T-helper 2 cell treated with Interferon-gamma antibody and Interleukin-4, amounts not matched to agents 100 ng/mL and 5 ng/mL, for 36 hours (primary cell): ENCODE measurements around the gene WWOX. TPM values are rescaled to one million over a fixed set of nuclear protein-coding genes. Genes with fewer than 3 reads are reported as not detected.

Experiments
- intact Hi-C: fragments of 100-400 bp; cut with micrococcal nuclease; formaldehyde crosslinking; loops from one replicate; pipeline ENCODE4 v1.15.1; 2023
- total RNA-seq: library from RNA; stranded (reverse); gene quantifications from 2 replicates; pipeline ENCODE4 v1.2.3, GENCODE V29; 2022

Gene WWOX
- total RNA-seq, 1 donor from 2014 or later, result 26.3 TPM

DNA sequence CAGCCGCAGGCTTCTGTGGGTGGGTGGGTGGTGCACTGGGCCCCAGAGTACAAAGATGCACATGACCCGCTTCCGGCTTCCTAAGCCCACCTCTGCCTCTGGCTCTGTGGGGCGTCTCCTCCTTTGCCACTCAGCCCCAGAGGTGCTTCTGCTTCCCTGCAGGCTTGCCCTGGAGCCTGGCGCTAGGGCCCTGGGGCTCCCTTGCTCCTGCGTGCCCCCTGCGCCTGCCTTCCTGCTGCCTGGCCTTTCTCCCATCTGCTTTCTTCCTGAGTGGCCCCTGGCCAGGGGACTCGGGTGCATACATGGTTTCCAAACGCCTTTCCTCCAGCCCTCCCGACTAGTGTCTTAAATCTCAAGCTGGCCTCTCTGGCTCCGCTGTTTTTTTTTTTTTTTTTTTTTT is 3.4 kb downstream of the WWOX start:
- intact Hi-C loops, result no loop called here

- intact Hi-C loops, result no loop called here
These were observed 6.1 kb downstream of the WWOX start for GRCh38 chr16:78105517-78105916.

- intact Hi-C loops, result no loop called here
These were observed 7.2 kb downstream of the WWOX start for GRCh38 chr16:78106686-78107085.

DNA sequence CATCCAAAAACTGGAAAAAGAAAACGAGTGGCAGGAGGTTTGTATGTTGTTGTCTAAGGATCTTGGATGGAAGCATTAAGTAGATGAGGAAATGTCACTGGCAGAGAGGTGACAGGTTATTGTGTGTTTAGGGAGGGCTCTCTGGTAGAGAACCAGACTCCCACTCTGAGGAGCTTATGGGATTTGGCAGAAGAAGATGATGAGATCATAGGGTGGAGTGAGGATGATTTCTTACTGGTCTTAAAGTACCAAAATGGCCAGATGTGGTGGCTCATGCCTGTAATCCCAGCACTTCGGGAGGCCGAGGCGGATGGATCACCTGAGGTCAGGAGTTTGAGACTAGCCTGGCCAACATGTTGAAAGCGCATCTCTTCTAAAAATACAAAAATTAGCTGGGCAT is 9.0 kb downstream of the WWOX start:
- intact Hi-C loops, result no loop called here

DNA sequence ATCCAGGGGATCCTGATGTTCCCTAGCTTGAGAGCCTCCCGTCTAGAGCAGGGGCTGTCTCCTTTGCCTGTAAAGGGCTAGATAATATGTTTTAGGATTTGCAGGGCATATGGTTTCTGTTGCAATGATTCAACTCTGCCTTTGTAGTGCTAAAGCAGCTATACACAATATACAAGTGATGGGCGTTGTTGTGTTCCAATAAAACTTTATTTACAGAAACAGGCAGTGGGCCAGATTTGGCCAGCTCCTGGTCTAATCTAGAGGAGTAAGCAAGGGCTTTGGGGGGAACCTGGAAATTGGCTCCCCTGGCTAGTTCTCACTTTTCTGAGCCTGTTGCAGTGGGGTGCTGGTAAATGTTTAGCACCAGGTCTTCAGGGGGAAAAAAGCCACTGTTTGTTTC is 13.8 kb downstream of the WWOX start:
- intact Hi-C loops, result no loop called here

- intact Hi-C loops, result no loop called here
These were observed 16.2 kb downstream of the WWOX start for GRCh38 chr16:78115659-78116058.

DNA sequence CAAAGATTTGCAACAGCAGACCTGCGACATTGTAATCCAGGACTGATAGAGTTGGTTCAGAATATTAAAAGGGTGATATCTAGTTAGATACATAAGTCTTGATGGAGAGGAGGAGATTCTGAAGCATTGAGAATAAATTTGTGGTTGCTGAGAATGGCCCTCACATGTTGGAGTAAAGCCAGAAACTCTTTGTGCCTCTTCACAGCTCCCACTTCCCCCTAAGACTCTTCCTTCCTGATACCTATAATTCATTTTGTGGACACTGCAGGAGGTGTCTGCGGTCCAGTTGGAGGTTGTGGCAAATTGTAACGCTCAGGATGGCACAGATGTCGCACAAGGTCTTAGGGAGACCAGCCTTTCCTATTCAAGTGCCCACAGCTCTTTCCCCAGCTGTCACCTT is 17.5 kb downstream of the WWOX start:
- intact Hi-C loops, result no loop called here

DNA sequence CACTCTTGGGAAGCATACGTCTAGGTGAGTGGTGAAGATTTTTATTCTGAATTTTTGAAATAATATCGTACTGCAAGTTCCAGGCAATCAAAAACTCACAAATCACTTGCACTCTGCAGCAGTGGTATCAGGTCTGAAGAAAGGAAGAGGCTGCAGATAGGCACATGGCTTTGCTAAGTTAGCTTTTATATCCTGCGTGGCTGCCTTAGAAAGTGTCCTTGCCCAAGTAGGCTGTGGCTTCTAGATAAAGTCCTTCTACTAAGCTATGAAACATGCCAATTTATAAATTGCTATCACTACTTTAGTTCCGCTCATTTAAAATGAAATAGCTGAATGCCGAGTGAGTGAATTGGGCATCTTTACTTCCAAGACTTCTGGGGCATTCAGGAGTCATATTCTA is 17.9 kb downstream of the WWOX start:
- intact Hi-C loops, result no loop called here

DNA sequence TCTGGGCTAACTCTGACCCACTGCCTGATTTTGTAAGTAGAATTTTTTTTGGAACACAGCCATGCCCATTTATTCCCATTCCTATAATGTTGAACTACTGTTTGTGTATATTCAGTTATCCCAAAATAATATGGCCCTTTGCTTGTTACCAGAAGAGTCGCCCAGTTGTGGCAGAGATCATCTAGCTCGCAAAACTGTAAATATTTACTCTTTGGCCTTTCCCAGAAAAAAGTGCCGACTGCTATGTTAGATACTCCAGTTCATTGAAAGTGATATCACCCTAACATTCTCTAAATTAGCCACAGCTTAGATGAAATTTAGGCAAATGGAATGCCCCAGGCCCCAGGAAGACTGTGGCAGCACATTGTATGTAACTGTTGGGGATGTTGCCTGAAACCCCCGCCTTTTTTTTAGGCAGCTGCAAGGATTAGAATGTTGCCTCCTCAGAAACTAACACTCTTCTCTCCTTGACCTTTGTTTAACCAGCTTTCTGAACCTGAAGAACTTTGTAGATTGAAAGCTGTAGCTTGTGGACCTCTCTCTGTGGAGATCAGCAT is 19.1 kb downstream of the WWOX start:
- intact Hi-C loops, result no loop called here

GRCh38 chr16:78122774-78123315 is 23.4 kb downstream of the WWOX start:
- intact Hi-C loops, result loop anchor here (1.0 to 10.0 kb wide), 2 partner anchors 112 to 312 kb away; no protein-coding TSS in a partner anchor

- intact Hi-C loops, result loop anchor here (10.0 kb wide), 1 partner anchor 310 kb away; no protein-coding TSS in a partner anchor
These were observed 25.8 kb downstream of the WWOX start for GRCh38 chr16:78125112-78125844.

DNA sequence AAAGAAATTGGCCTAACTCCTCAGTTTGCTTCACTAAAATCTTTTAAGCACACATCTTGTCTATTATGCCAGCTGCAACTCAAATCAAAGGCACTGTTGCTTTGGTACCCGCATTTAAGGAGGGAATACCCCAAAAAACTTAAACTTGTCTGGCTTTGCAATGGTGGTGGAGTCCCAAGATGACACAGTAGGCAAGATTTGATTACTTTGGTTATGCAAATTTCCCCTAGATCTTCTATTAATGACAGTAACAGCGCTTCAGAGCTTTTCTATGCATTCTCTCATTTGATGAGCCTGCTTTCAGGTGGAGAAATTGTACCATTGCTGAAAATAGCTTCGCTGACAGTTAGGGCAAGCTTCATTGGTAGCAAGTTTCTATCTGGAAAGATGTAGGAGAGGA is 27.2 kb downstream of the WWOX start:
- intact Hi-C loops, result loop anchor here (10.0 kb wide), 1 partner anchor 308 kb away; no protein-coding TSS in a partner anchor

- intact Hi-C loops, result loop anchor here (10.0 kb wide), 1 partner anchor 308 kb away; no protein-coding TSS in a partner anchor
These were observed 27.7 kb downstream of the WWOX start for GRCh38 chr16:78127130-78127529.

GRCh38 chr16:78128913-78129312 is 29.5 kb downstream of the WWOX start:
- intact Hi-C loops, result loop anchor here (10.0 kb wide), 1 partner anchor 306 kb away; no protein-coding TSS in a partner anchor

DNA sequence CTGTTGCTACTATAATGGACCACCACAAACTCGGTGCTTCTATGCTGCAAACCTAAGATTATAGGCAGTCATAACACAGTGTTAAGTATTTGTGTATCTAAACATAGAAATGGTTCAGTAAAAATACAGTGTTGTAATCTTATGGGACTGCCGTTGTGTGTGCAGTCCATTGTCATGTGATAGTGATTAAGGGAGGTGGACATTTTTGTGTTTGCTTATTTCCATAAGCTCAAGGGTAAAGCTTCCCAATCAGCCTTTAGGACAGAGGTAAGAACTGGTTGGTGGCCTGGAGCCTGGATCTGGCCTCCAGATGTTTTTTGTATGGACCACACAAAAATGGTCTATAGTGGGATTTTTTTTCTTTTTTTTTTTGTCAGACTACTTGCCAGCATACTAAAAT is 29.9 kb downstream of the WWOX start:
- intact Hi-C loops, result loop anchor here (10.0 kb wide), 1 partner anchor 305 kb away; no protein-coding TSS in a partner anchor

DNA sequence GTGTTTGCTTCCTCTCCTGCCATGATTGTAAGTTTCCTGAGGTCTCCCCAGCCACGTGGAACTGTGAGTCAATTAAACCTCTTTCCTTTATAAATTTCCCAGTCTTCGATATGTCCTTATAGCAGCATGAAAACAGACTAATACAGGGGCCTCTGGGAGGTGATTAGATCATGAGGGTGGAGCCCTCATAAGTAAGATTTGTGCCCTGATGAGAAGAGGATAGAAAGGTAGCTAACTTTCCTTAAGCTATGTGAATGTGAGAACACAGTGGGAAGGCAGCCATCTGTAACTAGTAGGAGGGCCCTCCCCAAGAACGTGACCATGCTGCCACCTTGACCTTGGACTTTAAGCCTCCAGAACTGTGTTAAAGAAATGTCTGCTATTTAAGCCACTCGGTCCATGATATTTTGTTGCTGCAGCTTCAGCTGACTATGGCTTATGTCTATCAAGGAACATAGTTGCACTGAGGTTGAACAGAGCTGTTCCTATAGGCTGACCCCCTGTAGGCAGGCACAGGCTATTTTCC is 30.7 kb downstream of the WWOX start:
- intact Hi-C loops, result no loop called here

DNA sequence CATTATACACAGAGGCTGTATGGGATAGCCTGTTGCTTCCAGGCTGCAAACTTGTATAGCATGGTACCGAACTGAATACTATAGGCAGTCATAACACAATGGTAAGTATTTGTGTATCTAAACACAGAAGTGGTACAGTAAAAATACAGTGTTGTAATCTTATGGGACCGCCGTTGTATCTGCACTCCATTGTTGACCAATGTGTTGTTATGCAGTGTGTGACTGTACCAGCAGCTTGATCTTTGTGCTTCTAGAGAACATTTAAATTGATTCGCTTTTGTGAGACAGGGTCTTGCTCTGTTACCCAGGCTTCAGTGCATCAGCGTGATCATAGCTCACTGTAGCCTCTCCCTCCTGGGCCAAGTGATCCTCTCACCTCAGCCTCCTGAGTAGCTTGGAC is 31.5 kb downstream of the WWOX start:
- intact Hi-C loops, result no loop called here

- intact Hi-C loops, result no loop called here
These were observed 34.5 kb downstream of the WWOX start for GRCh38 chr16:78133919-78134318.

DNA sequence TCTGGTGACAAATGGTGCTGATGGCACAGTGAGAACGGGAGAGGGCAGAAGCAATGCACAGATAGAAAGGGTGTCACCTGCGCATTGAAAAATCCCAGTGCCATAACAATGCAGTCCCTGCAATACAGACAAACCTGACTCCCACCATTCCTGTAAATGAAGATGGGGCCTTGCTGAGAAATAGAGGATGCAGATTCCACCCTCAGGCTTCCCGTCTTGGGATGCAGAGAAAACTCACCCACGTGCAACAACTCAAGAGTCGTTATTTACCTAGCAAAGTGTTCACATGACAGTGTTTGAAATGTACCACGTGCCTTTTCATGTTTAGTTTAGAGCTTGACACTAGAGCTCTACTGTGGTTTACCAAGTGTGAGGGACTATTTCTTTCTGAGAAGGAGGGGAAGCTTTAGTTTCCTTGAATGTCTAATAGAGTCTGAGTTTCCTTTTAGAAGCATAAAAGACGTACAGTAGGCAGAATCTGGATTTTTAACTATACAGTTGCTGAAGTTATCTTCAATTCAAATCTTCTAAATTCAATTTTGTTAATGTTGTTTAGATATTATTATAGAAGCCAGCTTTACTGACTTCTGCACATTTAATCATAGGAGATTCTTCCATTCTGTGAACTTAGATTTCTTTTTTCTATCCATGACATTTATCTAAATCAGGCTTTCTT is 35.6 kb downstream of the WWOX start:
- intact Hi-C loops, result no loop called here

- intact Hi-C loops, result no loop called here
These were observed 37.7 kb downstream of the WWOX start for GRCh38 chr16:78137179-78137578.

DNA sequence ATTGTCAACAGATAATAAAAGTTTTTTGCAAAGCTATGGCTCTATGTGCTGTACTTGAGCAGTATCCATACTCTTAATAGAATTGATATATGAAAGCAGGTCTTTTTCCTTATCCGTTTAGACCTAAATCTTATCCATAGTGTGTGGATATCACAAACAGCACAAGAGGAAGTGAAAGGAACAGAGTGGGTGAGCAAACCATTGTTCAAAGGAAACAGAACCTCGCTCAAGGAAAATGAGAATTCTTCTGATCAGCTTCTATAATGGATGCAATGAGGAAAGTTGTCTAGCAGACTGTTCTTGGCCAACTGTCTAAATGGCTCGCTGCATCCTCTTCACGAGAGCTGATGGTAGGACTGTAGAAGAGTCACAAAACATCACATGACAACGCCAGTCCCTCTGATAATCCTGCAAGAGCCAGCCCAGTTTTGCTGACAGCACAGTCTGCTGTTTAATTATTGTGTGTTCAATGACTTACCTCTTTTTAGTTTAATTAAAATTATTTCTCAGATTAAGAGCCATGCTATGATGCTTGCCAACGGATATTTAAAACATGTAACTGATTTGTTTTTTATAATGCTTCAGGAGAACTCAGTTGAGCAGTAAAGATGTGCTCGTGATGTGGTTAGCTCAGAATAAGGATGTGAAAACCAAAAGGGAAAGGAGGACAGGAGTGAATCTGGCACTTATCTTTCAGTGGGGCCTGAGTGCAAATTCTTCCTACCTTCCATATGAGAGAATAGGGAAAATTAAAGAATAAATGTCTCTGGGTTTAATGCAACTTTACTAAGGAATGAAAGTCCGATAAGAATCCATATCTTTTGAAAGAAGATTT is 38.5 kb downstream of the WWOX start:
- intact Hi-C loops, result no loop called here
